HepG2 (cell line): Measurements from ENCODE around the gene SPAG9. TPM values are rescaled to one million over a fixed set of nuclear protein-coding genes. Genes with fewer than 3 reads are reported as not detected.
A peak's percentile ranks its signal among the peaks of the same experiment; 100 is the strongest.

Experiments
- CBX5 ChIP-seq: sonication (generic); formaldehyde crosslinking; IDR thresholded peaks from 2 replicates; pipeline ENCODE4 v1.4.0; 2020; ENCODE audit warnings: missing genetic modification reagents, borderline replicate concordance
- CHD4 ChIP-seq: fragments of 200-600 bp; sonication (generic); IDR thresholded peaks from 2 replicates; pipeline ENCODE4 v1.7.0; 2017; ENCODE audit warnings: mild to moderate bottlenecking, low read length, borderline replicate concordance
- FOXC1 ChIP-seq: sonication (generic); formaldehyde crosslinking; IDR thresholded peaks from 2 replicates; pipeline ENCODE4 v1.8.0; 2022; ENCODE audit warnings: mild to moderate bottlenecking, missing genetic modification reagents, borderline replicate concordance
- FOXJ3 ChIP-seq: sonication (generic); formaldehyde crosslinking; IDR thresholded peaks from 2 replicates; pipeline ENCODE4 v1.4.0; 2020; ENCODE audit warnings: missing genetic modification reagents, mild to moderate bottlenecking, borderline replicate concordance
- HNF4A ChIP-seq: sonication (generic); formaldehyde crosslinking; IDR thresholded peaks from 2 replicates; pipeline ENCODE4 v1.4.0; 2020; ENCODE audit warnings: missing genetic modification reagents
- NR2C2 ChIP-seq: sonication (generic); formaldehyde crosslinking; IDR thresholded peaks from 2 replicates; pipeline ENCODE4 v1.4.0; 2020; ENCODE audit warnings: missing genetic modification reagents, mild to moderate bottlenecking, moderate library complexity, borderline replicate concordance
- SALL1 ChIP-seq: sonication (generic); formaldehyde crosslinking; IDR thresholded peaks from 2 replicates; pipeline ENCODE4 v1.8.0; 2022; ENCODE audit warnings: mild to moderate bottlenecking, missing genetic modification reagents
- ZFP1 ChIP-seq: IDR thresholded peaks from 2 replicates; pipeline ENCODE4 v1.6.1; 2016
- ZFX ChIP-seq: sonication (generic); formaldehyde crosslinking; IDR thresholded peaks from 2 replicates; pipeline ENCODE4 v1.4.0; 2020; ENCODE audit warnings: mild to moderate bottlenecking, low read depth, missing genetic modification reagents, moderate library complexity
- ZNF296 ChIP-seq: sonication (generic); formaldehyde crosslinking; conservative IDR thresholded peaks from 2 replicates; pipeline ENCODE4 v1.5.0; 2020; ENCODE audit warnings: mild to moderate bottlenecking, missing genetic modification reagents
- ZNF335 ChIP-seq: sonication (generic); formaldehyde crosslinking; IDR thresholded peaks from 2 replicates; pipeline ENCODE4 v1.4.0; 2020; ENCODE audit warnings: missing genetic modification reagents
- polyA plus RNA-seq, 8 experiments: library from polyadenylated mRNA; depleted of rRNA in 3 of 8; stranded (reverse) in 7 of 8; unstranded in 1 of 8; fragments of >200 nt; fragmentation: Illumina TruSeq in 4 of 8; extraction: Trizol in 4 of 8; gene quantifications; 2 replicates each; pipeline versions ENCODE4 v1.2.1 to v1.2.3, GENCODE V29; 2011 to 2016; ENCODE audit warnings: low read depth in 4 of 8, missing spikeins in 1 of 8, mixed read lengths in 1 of 8; ENCODE audit not compliant: insufficient read depth in 1 of 8
- total RNA-seq, 5 experiments: library from RNA; depleted of rRNA; stranded (reverse); fragments of >200 nt; fragmentation: Illumina TruSeq; extraction: Trizol; gene quantifications; 2 replicates each; pipeline ENCODE4 v1.2.3, GENCODE V29; 2016; ENCODE audit warnings: low read depth in 1 of 5
- TF ChIP-seq, protein P1 (sequence below), 2 experiments: fragments of 450-650 bp in 1 of 2; sonication (generic) in 1 of 2; formaldehyde crosslinking in 1 of 2; IDR thresholded peaks; 2 replicates each; pipeline versions ENCODE4 v1.6.1 to v1.8.0; 2016 to 2022; ENCODE audit warnings: antibody characterized with exemption in 1 of 2, mild to moderate bottlenecking in 1 of 2, missing genetic modification reagents in 1 of 2
- TF ChIP-seq, protein P2 (sequence below): sonication (generic); formaldehyde crosslinking; IDR thresholded peaks from 2 replicates; pipeline ENCODE4 v1.8.1; 2023; ENCODE audit warnings: mild to moderate bottlenecking, moderate library complexity, missing genetic modification reagents
- TF ChIP-seq, protein P3 (sequence below), 2 experiments: fragments of 450-650 bp in 1 of 2; sonication (generic) in 1 of 2; formaldehyde crosslinking; IDR thresholded peaks; 2 replicates each; pipeline versions ENCODE4 v1.5.0 to v1.8.0; 2020 to 2022; ENCODE audit warnings: mild to moderate bottlenecking in 1 of 2, missing genetic modification reagents in 1 of 2

The SPAG9 gene
- total and polyA plus RNA-seq, 2 of the 13 experiments (the other 11 are each of a cell fraction or from before 2014, with no cell fraction given) = 43.2 to 78.6 TPM

DNA sequence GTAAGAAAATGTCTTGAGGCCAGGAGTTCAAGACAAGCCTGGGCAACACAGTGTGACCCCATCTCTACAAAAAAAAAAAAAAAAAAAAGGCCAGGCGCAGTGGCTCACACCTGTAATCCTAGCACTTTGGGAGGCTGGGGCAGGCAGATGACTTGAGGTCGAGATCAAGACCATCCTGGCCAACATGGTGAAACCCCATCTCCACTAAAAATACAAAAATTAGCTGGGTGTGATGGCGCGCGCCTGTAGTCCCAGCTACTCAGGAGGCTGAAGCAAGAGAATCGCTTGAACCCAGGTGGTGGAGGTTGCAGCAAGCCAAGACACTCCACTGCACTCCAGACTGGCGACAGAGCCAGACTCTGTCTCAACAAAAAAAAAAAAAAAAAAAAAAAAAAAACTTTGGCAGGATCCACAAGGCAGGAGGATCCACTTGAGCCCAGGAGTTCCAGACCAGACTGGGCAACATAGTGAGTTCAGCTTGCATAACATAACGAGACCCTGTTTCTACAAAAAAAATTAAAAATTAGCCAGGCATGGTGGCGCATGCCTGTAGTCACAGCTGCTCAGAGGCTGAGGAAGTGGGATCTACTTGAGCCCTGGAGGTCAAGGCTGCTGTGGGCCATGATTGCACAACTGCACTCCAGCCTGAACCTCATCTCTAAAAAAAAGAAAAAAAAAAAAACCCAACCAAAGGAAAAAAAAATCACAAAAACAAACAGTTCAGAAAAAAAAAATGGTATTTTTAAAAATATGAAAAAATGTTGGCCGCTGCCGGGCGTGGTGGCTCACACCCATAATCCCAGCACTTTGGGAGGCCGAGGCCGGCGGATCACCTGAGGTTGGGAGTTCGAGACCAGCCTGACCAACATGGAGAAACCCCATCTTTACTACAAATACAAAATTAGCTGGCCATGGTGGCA lies 8.1 kb downstream of the SPAG9 start (continued):
- peak; percentile 86; the same call in 1 of the 2 replicates for TF ChIP-seq FOXC1 (CRISPR knock-in tag)
- peak; percentile 51; the same call in 1 of the 2 replicates for TF ChIP-seq ZFX (CRISPR knock-in tag)
- TF ChIP-seq SALL1 (CRISPR knock-in tag) = peak; percentile 99
- TF ChIP-seq, protein P1, sequence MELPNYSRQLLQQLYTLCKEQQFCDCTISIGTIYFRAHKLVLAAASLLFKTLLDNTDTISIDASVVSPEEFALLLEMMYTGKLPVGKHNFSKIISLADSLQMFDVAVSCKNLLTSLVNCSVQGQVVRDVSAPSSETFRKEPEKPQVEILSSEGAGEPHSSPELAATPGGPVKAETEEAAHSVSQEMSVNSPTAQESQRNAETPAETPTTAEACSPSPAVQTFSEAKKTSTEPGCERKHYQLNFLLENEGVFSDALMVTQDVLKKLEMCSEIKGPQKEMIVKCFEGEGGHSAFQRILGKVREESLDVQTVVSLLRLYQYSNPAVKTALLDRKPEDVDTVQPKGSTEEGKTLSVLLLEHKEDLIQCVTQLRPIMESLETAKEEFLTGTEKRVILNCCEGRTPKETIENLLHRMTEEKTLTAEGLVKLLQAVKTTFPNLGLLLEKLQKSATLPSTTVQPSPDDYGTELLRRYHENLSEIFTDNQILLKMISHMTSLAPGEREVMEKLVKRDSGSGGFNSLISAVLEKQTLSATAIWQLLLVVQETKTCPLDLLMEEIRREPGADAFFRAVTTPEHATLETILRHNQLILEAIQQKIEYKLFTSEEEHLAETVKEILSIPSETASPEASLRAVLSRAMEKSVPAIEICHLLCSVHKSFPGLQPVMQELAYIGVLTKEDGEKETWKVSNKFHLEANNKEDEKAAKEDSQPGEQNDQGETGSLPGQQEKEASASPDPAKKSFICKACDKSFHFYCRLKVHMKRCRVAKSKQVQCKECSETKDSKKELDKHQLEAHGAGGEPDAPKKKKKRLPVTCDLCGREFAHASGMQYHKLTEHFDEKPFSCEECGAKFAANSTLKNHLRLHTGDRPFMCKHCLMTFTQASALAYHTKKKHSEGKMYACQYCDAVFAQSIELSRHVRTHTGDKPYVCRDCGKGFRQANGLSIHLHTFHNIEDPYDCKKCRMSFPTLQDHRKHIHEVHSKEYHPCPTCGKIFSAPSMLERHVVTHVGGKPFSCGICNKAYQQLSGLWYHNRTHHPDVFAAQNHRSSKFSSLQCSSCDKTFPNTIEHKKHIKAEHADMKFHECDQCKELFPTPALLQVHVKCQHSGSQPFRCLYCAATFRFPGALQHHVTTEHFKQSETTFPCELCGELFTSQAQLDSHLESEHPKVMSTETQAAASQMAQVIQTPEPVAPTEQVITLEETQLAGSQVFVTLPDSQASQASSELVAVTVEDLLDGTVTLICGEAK (IDR thresholded peaks at IDR 0.05) = peak; percentile 18; the same call in 1 of the 2 replicates
- TF ChIP-seq, protein P1 (CRISPR knock-in tag; IDR thresholded peaks at IDR 0.05) = peak; percentile 86
- peak; percentile 77 for TF ChIP-seq HNF4A (CRISPR knock-in tag)
- TF ChIP-seq, protein P2, sequence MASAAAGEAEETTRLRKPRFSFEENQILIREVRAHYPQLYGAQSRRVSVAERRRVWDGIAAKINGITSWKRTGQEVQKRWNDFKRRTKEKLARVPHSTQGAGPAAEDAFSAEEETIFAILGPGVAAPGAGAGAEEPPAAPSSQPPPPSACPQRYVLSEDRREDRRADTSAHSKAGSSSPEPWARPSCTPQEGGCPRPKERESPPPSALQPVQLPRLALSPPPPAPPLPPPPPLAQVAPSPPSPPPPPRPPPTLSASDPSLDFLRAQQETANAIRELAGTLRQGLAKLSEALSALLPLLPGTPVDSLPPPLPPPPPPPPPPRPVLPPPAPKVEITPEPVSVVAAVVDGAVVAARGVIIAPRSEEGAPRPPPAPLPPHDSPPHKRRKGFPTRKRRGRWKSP (CRISPR knock-in tag) = peak; percentile 62; the same call in 1 of the 2 replicates
- 0 out of 2 replicates have a peak, but pooled peaks have one; percentile 63 for TF ChIP-seq ZFP1 (CRISPR knock-in tag)
- peak; percentile 79; the same call in 1 of the 2 replicates for TF ChIP-seq FOXJ3 (CRISPR knock-in tag)
- peak; percentile 92 for TF ChIP-seq NR2C2 (CRISPR knock-in tag)
- TF ChIP-seq, protein P3, sequence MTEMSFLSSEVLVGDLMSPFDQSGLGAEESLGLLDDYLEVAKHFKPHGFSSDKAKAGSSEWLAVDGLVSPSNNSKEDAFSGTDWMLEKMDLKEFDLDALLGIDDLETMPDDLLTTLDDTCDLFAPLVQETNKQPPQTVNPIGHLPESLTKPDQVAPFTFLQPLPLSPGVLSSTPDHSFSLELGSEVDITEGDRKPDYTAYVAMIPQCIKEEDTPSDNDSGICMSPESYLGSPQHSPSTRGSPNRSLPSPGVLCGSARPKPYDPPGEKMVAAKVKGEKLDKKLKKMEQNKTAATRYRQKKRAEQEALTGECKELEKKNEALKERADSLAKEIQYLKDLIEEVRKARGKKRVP (CRISPR knock-in tag; IDR thresholded peaks at IDR 0.05) = peak in 1 of 2 experiments; percentile 14; a peak in 1 of 4 replicates
- 0 out of 2 replicates have a peak, but pooled peaks have one; percentile 50 for TF ChIP-seq ZNF335 (CRISPR knock-in tag)
- peak; percentile 89 for TF ChIP-seq CBX5 (CRISPR knock-in tag)
- TF ChIP-seq ZNF296 (CRISPR knock-in tag) = 0 out of 2 replicates have a peak, but pooled peaks have one; percentile 67
- TF ChIP-seq CHD4 = peak; percentile 87; the same call in 1 of the 2 replicates
